HG03460 (cell line): ENCODE results near the gene HSD17B4.
"Not testable (repeated sequence)": the region's sequence is repeated elsewhere in the genome, so short reads cannot be mapped to it uniquely, and the experiment has no call there.

Experiments used
- ATAC-seq: cut with Tn5 transposase; IDR thresholded peaks from one replicate; pipeline ENCODE4 v1.9.1; 2021; ENCODE audit not compliant: unreplicated experiment

HSD17B4 gene

DNA sequence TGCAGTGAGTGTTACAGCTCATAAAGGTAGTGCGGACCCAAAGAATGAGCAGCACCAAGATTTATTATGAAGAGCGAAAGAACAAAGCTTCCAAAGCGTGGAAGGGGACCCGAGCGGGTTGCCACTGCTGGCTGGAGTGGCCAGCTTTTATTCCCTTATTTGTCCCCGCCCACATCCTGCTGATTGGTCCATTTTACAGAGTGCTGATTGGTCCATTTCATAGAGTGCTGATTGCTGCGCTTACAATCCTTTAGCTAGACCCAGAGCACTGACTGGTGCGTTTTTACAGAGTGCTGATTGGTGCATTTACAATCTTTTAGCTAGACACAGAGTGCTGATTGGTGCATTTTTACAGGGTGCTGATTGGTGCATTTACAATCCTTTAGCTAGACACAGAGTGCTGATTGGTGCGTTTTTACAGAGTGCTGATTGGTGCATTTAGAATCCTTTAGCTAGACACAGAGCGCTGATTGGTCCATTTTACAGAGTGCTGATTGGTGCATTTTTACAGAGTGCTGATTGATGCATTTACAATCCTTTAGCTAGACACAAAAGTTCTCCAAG is 19.5 kb upstream of the HSD17B4 start:
- ATAC-seq = not testable (repeated sequence)

- ATAC-seq = peak; percentile 90
Observed at GRCh38 chr5:119435436-119436132, 16.7 kb upstream of the HSD17B4 start.

GRCh38 chr5:119437785-119438586 is 14.3 kb upstream of the HSD17B4 start:
- ATAC-seq = not testable (repeated sequence)

GRCh38 chr5:119438587-119438917 is 13.7 kb upstream of the HSD17B4 start:
- not testable (repeated sequence) for ATAC-seq

DNA sequence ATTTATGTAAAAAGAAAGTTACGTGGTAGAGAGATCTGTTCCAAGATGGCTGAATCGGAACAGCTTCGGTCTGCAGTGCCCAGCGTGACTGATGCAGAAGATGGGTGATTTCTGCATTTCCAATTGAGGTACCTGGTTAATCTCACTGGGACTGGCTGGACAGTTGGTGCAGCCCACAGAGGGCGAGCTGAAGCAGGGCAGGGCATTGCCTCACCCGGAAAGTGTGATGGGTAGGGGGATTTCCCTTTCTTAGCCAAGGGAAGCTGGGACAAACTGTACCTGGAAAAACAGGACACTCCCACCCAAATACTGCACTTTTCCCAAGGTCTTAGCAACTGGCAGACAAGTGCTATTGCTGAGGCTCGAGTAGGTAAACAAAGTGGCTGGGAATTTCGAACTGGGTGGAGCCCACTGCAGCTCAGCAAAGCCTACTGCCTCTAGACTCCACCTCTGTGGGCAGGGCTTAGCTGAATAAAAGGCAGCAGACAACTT is 13.1 kb upstream of the HSD17B4 start:
- no peak for ATAC-seq

DNA sequence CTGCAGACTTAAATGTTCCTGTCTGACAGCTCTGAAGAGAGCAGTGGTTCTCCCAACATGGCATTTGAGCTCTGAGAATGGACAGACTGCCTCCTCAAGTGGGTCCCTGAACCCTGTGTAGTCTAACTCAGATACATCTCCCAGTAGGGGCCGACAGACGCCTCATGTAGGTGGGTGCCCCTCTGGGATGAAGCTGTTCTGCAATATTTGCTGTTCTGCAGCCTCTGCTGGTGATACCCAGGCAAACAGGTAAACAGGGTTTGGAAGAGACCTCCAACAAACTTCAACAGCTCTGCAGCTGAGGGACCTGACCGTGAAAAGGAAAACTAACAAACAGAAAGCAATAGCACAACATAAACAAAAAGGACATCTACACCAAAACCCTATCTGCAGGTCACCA is 12.7 kb upstream of the HSD17B4 start:
- not testable (repeated sequence) for ATAC-seq

DNA sequence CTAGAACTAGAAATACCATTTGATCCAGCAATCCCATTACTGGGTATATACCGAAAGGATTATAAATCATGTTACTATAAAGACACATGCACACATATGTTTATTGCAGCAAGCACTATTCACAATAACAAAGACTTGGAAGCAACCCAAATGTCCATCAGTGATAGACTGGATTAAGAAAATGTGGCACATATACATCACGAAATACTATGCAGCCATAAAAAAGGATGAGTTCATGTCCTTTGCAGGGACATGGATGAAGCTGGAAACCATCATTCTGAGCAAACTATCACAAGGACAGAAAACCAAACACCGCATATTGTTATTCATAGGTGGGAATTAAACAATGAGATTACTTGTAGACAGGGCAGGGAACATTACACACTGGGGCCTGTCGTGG is 7.7 kb upstream of the HSD17B4 start:
- ATAC-seq = not testable (repeated sequence)

DNA sequence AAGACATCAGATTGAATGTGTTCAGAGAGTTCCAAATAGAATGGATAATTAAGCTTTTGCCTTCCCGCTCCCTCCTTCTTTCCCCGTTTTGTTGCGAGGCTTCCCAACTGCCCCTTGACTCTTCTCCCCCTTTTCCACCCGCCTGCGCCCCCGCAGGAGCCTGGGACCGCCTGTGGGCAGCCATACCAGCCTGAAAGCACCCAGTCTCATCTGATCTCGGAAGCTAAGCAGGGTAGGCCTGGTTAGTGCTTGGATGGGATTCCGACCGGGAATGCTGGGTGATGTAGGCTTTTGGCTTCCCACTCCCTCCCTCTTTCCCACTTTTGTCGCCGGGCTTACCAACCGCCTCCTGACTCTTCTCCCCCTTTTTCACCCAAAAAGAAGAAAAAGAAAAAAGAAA is 6.8 kb upstream of the HSD17B4 start:
- ATAC-seq = no peak

GRCh38 chr5:119449882-119450281 is 2.4 kb upstream of the HSD17B4 start:
- no peak for ATAC-seq

DNA sequence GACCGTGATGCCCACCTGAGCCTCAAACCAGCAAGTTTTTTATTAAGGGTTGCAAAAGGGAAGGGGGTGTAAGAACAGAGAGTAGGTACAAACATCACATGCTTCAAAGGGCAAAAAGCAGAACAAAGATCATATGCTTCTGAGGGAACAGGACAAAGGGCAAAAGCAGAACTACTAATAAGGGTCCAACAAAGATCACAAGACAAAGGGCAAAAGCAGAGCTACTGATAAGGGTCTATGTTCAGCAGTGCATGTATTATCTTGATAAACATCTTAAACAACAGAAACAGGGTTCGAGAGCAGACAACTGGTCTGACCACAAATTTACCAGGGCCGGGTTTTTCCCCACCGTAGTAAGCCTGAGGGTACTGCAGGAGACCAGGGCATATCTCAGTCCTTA is 1.7 kb upstream of the HSD17B4 start:
- ATAC-seq = not testable (repeated sequence)

DNA sequence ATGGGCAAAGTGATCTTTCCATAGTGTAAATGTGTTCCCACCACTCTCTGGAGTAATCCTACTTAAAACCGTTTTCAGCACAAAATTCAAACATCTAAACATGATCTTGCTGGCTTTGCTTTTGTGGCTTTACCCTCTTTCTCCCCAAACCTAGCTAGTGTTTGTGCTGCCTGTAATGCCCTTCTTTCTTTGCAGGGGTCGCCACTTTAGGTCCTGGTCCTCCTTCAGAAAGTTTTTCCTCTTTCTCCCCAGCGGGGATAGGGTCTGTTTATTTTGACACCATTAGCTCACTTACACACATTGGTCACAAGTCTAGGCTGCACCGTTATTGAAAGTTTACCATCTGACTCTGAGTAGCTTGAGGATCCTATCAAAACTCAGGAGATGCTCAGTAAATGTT is 736 bp upstream of the HSD17B4 start:
- no peak for ATAC-seq

DNA sequence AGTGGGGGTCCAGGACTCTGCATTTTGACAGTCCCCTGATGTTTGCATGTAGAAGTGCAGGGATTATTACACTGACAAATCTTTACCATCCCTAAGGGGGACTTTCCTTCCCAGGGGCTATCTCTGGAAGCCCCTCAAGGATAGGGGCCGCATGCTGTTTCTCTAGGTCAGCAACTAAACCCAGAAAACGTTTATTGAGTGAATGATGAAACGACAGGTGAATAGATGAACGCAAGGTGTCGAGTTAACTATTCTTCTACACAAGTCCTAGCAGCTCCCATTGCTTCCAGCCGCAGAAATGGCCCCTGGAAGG is 281 bp upstream of the HSD17B4 start:
- no peak for ATAC-seq

DNA sequence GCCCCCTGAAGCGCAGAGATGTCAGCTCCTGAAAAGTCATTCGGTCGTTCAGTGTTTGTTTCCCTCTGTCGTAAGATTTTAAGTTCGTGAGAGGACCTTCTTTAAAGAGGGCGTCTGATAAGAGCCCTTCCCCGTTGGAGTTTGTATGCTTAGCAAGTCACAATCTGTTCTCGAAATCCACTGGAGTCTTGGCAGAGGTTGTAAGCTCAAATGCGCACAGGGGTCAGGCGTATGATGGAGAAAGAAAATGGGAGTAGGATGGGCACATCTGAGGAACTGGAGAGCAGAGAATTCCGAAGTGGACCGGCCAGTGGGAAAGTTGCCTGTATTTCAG is 710 bp downstream of the HSD17B4 start:
- peak; percentile 14 for ATAC-seq

DNA sequence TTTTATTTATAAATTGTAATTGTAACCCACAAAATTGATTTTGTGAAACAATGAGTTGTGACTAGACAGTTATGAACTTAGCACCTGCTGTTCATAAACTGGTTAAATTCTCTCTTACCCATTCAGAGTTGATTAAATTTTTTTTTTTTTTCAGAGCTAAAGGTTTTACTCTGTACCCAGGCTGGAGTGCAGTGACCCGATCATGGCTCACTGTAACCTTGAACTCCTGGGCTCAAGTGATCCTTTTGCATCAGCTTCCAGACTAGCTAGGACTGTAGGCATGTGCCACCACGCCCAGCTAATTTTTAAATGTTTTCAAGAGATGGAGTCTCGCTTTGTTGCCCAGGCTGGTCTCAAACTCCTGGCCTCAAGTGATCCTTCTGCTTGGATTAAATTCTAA is 1.9 kb downstream of the HSD17B4 start:
- ATAC-seq = no peak

- no peak for ATAC-seq
Observed at GRCh38 chr5:119458911-119459632, 6.8 kb downstream of the HSD17B4 start.

- ATAC-seq = no peak
Observed at GRCh38 chr5:119465640-119466039, 13.3 kb downstream of the HSD17B4 start.

- ATAC-seq = no peak
Observed at GRCh38 chr5:119468286-119468685, 16.0 kb downstream of the HSD17B4 start.

DNA sequence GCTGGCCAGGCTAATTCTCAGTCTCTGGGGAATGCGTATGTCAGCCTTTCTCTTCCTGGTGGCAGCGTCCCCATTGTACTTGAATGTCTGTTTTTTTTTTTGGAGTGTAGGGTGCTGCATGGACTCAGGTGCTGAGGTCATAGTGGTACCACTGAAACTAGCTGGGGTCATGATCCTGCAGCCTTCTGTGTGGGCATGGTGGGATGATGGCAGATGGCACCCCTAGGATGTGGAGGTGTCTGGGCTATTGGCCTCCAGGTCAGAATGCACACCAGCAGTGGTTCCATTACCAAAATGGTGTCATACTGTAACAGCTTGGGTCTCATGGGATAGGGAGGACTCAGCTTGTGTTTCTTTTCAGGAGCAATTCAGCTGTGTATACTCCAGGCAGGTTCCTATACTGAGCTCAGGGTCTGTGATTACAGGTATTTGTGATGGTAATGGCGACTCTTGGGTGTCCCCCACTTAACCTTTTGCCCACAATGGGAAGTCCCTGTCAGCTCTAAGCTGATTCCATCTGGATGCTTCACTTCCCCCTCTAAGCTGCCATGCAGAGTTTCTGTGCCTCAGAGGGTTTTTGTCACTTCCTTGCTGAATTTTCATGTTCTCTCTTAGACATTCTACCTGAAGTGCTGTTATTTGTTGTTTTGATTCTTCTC is 17.9 kb downstream of the HSD17B4 start:
- ATAC-seq = peak; percentile 63

DNA sequence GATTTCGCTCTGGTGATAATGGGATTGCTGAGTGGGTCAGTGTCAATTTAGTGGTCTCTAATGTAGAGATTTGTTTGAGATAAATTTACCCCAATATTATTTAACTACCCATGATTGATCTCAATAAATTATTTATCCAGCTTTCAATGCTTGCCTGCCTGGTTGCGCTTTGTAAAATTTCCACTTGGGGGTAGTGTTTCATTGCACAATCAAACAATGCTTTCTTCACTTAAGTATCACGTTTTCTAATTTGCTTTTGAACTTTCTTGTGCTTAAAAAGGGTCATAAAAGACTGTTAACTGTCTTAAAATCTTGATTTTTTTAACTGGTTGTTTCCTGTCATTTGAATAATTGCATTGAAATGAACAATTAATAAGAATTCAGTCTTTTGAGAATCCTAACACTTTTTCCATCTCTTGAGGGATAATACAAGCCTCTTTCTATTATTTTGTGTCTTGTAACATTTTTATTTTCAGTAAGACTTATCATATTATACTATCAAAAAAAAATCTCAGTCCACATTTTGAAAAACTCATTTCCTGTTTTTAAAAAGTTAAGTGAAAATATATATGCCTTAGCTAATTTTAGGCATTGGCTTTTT is 18.7 kb downstream of the HSD17B4 start:
- ATAC-seq = peak; percentile 42

DNA sequence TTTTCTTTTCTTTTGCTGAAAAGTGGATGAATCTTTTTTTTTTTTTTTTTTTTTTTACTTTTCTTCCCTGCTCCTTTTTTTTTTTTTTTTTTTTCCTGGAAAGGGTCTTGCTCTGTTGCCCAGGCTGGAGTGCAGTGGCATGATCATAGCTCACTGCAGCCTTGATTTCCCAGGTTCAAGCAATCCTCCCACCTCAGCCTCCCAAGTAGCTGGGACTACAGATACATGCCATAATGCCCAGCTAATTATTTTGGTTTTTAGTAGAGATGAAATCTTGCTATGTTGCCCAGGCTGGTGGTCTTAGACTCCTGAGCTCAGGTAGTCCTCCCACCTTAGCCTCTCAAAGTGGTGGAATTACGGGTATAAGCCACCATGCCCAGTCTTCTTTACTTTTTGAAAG is 20.9 kb downstream of the HSD17B4 start:
- ATAC-seq = no peak

DNA sequence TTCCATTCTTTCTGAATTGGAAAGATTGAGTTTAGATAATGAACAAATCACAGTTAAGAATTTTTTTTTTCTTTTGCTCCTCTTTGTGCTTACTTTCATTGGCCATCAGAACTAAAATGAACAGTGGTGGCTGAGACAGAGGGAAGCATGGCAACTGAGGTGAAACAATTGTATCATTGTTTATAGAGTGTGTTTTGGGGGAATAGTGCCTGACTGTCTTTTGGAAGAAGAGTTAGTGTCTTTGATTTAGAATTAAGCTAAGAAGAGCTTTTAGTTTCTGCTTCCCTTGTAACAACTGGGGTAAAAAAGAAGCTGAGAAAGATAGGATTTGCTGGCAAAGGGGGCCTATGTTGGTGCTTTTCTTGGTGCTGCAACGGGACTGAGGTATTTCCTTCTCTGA is 24.0 kb downstream of the HSD17B4 start:
- no peak for ATAC-seq
